IPS DF 4.7 (cell line): ENCODE data around the gene FSHB.
A peak's percentile ranks its signal among the peaks of the same experiment; 100 is the strongest.
"Not testable (repeated sequence)": the region's sequence is repeated elsewhere in the genome, so short reads cannot be mapped to it uniquely, and the experiment has no call there.

Experiments used
- DNase-seq: peaks from one replicate; pipeline ENCODE4 v3.0.0-alpha.2; 2013; ENCODE audit warnings: low spot score; ENCODE audit errors: extremely low read depth

The FSHB gene

GRCh38 chr11:30230714-30231113 lies at the start of gene FSHB:
Gene FSHB, plus strand, starts transcription at chr11:30231014. Its CDS starts 889 bp downstream, at chr11:30231903.
- no peak for DNase-seq

GRCh38 chr11:30186748-30187147 lies 44.1 kb upstream of the FSHB start:
- no peak for DNase-seq

GRCh38 chr11:30192620-30193019 lies 38.2 kb upstream of the FSHB start:
- no peak for DNase-seq

- DNase-seq: peak; percentile 80
Measured at GRCh38 chr11:30196400-30197206, 34.2 kb upstream of the FSHB start.

GRCh38 chr11:30197869-30198268 lies 32.9 kb upstream of the FSHB start:
- no peak for DNase-seq

- not testable (repeated sequence) for DNase-seq
Measured at GRCh38 chr11:30202989-30203388, 27.8 kb upstream of the FSHB start.

GRCh38 chr11:30203850-30204249 lies 27.0 kb upstream of the FSHB start:
- DNase-seq: no peak

GRCh38 chr11:30206249-30206996 lies 24.4 kb upstream of the FSHB start:
- no peak for DNase-seq

- no peak for DNase-seq
Measured at GRCh38 chr11:30210357-30210756, 20.5 kb upstream of the FSHB start.

- DNase-seq: no peak
Measured at GRCh38 chr11:30216534-30216933, 14.3 kb upstream of the FSHB start.

- no peak for DNase-seq
Measured at GRCh38 chr11:30218278-30218677, 12.5 kb upstream of the FSHB start.

- DNase-seq: no peak
Measured at GRCh38 chr11:30225642-30226041, 5.2 kb upstream of the FSHB start.

GRCh38 chr11:30228323-30228884 lies 2.4 kb upstream of the FSHB start:
- no peak for DNase-seq

- no peak for DNase-seq
Measured at GRCh38 chr11:30239025-30239424, 8.2 kb downstream of the FSHB start.

GRCh38 chr11:30244265-30244664 lies 13.5 kb downstream of the FSHB start:
- DNase-seq: no peak

GRCh38 chr11:30245621-30246020 lies 14.8 kb downstream of the FSHB start:
- DNase-seq: no peak

- DNase-seq: no peak
Measured at GRCh38 chr11:30254307-30255298, 23.8 kb downstream of the FSHB start.

- no peak for DNase-seq
Measured at GRCh38 chr11:30255637-30256036, 24.8 kb downstream of the FSHB start.

- DNase-seq: no peak
Measured at GRCh38 chr11:30257058-30257457, 26.2 kb downstream of the FSHB start.

GRCh38 chr11:30258679-30259078 lies 27.9 kb downstream of the FSHB start:
- DNase-seq: no peak

GRCh38 chr11:30260813-30261212 lies 30.0 kb downstream of the FSHB start:
- no peak for DNase-seq
